K562 (cell line): ENCODE data around the gene ECPAS. TPM values are rescaled to one million over a fixed set of nuclear protein-coding genes. Genes with fewer than 3 reads are reported as not detected.

Experiments used
- CEBPB ChIP-seq: fragments of 450-650 bp; IDR thresholded peaks from 2 replicates; pipeline ENCODE4 v1.6.1; 2016; ENCODE audit warnings: missing genetic modification characterization, missing compliant biosample characterization
- CEBPG ChIP-seq, 3 experiments: fragments of 200-800 bp in 1 of 3; sonication (Bioruptor generic) in 1 of 3; sonication (generic) in 1 of 3; formaldehyde crosslinking in 1 of 3; IDR thresholded peaks in 2 of 3; conservative IDR thresholded peaks in 1 of 3; 2 replicates each; pipeline versions ENCODE4 v1.6.1 to v1.8.0; 2016 to 2022; ENCODE audit warnings: missing compliant biosample characterization in 2 of 3, missing genetic modification characterization in 2 of 3, mild to moderate bottlenecking in 1 of 3, missing genetic modification reagents in 1 of 3
- DNMT1 ChIP-seq: fragments of 450-650 bp; IDR thresholded peaks from 2 replicates; pipeline ENCODE4 v1.6.1; 2016; ENCODE audit warnings: antibody characterized with exemption, mild to moderate bottlenecking
- ERF ChIP-seq: fragments of 450-650 bp; formaldehyde crosslinking; IDR thresholded peaks from 2 replicates; pipeline ENCODE4 v1.4.0; 2020; ENCODE audit warnings: mild to moderate bottlenecking, mixed read lengths
- ID3 ChIP-seq, 2 experiments: fragments of 250-450 bp in 1 of 2; fragments of 450-650 bp in 1 of 2; sonication (Bioruptor Pico) in 1 of 2; IDR thresholded peaks; 2 replicates each; pipeline versions ENCODE4 v1.6.1 to v1.8.0; 2016 to 2021; ENCODE audit warnings: mild to moderate bottlenecking in 2 of 2, moderate library complexity in 2 of 2, missing compliant biosample characterization in 1 of 2, missing genetic modification characterization in 1 of 2
- POLR2AphosphoS5 ChIP-seq: IDR thresholded peaks from 2 replicates; pipeline ENCODE4 v1.6.1; 2011; ENCODE audit warnings: mild to moderate bottlenecking, low read depth, low read length, moderate library complexity; ENCODE audit not compliant: control insufficient read depth, insufficient read depth
- RBFOX2 ChIP-seq: fragments of 200-400 bp; formaldehyde crosslinking; IDR thresholded peaks from 2 replicates; pipeline ENCODE4 v1.6.1; 2017; ENCODE audit warnings: low read depth, mild to moderate bottlenecking, low read length, moderate library complexity
- TRIM28 ChIP-seq: fragments of 450-650 bp; IDR thresholded peaks from 2 replicates; pipeline ENCODE4 v1.6.1; 2017
- UBTF ChIP-seq, 2 experiments: IDR thresholded peaks; 2 replicates each; pipeline ENCODE4 v1.6.1; 2012; ENCODE audit warnings: improper control_type of control experiment in 2 of 2, low read depth in 2 of 2, low read length in 2 of 2, borderline replicate concordance in 1 of 2
- ZBTB17 ChIP-seq: fragments of 450-650 bp; formaldehyde crosslinking; IDR thresholded peaks from 2 replicates; pipeline ENCODE4 v1.4.0; 2020; ENCODE audit warnings: mild to moderate bottlenecking
- ZNF316 ChIP-seq: fragments of 450-650 bp; IDR thresholded peaks from 2 replicates; pipeline ENCODE4 v1.6.1; 2016
- ZNF507 ChIP-seq: conservative IDR thresholded peaks from 2 replicates; pipeline ENCODE4 v1.6.1; 2017; ENCODE audit warnings: missing genetic modification characterization, missing compliant biosample characterization
- ZNF518B ChIP-seq: fragments of 250-450 bp; sonication (Bioruptor Pico); IDR thresholded peaks from 2 replicates; pipeline ENCODE4 v1.5.0; 2021; ENCODE audit warnings: mild to moderate bottlenecking, moderate library complexity
- polyA plus RNA-seq, 8 experiments: library from polyadenylated mRNA; depleted of rRNA in 4 of 8; stranded (reverse) in 5 of 8; unstranded in 3 of 8; fragments of >200 nt; fragmentation: Nextera tagmentation in 2 of 8; fragmentation: Illumina TruSeq in 1 of 8; extraction: Ambion mirVana in 2 of 8; extraction: Trizol in 1 of 8; gene quantifications; 2 replicates each; pipeline versions ENCODE4 v1.2.1 to v1.2.3, GENCODE V29; 2011 to 2014; ENCODE audit warnings: inconsistent platforms in 1 of 8, missing spikeins in 1 of 8
- total RNA-seq, 7 experiments: library from RNA; depleted of rRNA in 6 of 7; stranded (reverse); fragments of >200 nt in 6 of 7; fragmentation: Illumina TruSeq in 2 of 7; extraction: Trizol in 2 of 7; gene quantifications; 2 replicates each; pipeline versions ENCODE4 v1.2.1 to v1.2.3, GENCODE V29; 2011 to 2021; ENCODE audit warnings: low replicate concordance in 1 of 7
- TF ChIP-seq, protein P1 (sequence below): fragments of 450-650 bp; IDR thresholded peaks from 2 replicates; pipeline ENCODE4 v1.6.1; 2014; ENCODE audit warnings: low read depth, mild to moderate bottlenecking, moderate library complexity, borderline replicate concordance
- TF ChIP-seq, protein P2 (sequence below): fragments of 250-450 bp; sonication (Bioruptor Pico); IDR thresholded peaks from 2 replicates; pipeline ENCODE4 v1.5.0; 2022; ENCODE audit warnings: mild to moderate bottlenecking

ECPAS gene
- total and polyA plus RNA-seq, 9 of the 15 experiments (the other 6 are each of a cell fraction or from before 2014, with no cell fraction given), result 14.5 to 90.9 (median 75.7) TPM

- TF ChIP-seq ID3 (CRISPR knock-in tag; IDR thresholded peaks at IDR 0.05) (no peak), ID3 (tag; IDR thresholded peaks at IDR 0.05) (peak; percentile 84), TRIM28 (0 out of 2 replicates have a peak, but pooled peaks have one; percentile 15), ZBTB17 (CRISPR knock-in tag) (peak; percentile 46; the same call in 1 of the 2 replicates), POLR2AphosphoS5 (peak; percentile 66), CEBPB (peak; percentile 84), ZNF507 (tag) (no peak), CEBPG (CRISPR knock-in tag; IDR thresholded peaks at IDR 0.05) (peak; percentile 40), CEBPG (tag; conservative IDR thresholded peaks at IDR 0.05 in 1 of 2, IDR thresholded peaks at IDR 0.05 in 1 of 2) (peak; percentile 32 to 89; a peak in 3 of 4 replicates), ERF (0 out of 2 replicates have a peak, but pooled peaks have one; percentile 9), UBTF (IDR thresholded peaks at IDR 0.05; ENCODE audit: borderline replicate concordance in 1 of 2, low read depth in 2 of 2, low read length in 2 of 2) (peak in 1 of 2 experiments; percentile 23; a peak in 2 of 4 replicates), ZNF316 (peak; percentile 19; the same call in 1 of the 2 replicates), RBFOX2 (peak; percentile 88), ZNF518B (no peak), DNMT1 (no peak)
- TF ChIP-seq, protein P1, sequence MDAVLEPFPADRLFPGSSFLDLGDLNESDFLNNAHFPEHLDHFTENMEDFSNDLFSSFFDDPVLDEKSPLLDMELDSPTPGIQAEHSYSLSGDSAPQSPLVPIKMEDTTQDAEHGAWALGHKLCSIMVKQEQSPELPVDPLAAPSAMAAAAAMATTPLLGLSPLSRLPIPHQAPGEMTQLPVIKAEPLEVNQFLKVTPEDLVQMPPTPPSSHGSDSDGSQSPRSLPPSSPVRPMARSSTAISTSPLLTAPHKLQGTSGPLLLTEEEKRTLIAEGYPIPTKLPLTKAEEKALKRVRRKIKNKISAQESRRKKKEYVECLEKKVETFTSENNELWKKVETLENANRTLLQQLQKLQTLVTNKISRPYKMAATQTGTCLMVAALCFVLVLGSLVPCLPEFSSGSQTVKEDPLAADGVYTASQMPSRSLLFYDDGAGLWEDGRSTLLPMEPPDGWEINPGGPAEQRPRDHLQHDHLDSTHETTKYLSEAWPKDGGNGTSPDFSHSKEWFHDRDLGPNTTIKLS, result peak; percentile 31; the same call in 1 of the 2 replicates
- TF ChIP-seq, protein P2, sequence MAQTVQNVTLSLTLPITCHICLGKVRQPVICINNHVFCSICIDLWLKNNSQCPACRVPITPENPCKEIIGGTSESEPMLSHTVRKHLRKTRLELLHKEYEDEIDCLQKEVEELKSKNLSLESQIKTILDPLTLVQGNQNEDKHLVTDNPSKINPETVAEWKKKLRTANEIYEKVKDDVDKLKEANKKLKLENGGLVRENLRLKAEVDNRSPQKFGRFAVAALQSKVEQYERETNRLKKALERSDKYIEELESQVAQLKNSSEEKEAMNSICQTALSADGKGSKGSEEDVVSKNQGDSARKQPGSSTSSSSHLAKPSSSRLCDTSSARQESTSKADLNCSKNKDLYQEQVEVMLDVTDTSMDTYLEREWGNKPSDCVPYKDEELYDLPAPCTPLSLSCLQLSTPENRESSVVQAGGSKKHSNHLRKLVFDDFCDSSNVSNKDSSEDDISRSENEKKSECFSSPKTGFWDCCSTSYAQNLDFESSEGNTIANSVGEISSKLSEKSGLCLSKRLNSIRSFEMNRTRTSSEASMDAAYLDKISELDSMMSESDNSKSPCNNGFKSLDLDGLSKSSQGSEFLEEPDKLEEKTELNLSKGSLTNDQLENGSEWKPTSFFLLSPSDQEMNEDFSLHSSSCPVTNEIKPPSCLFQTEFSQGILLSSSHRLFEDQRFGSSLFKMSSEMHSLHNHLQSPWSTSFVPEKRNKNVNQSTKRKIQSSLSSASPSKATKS (CRISPR knock-in tag), result no peak
Observed at GRCh38 chr9:111482694-111483438, 1.3 kb downstream of the ECPAS start (continued).
